HG02943 (cell line): Measurements from ENCODE around the gene MAPK8.
"Not testable (repeated sequence)": the region's sequence is repeated elsewhere in the genome, so short reads cannot be mapped to it uniquely, and the experiment has no call there.

Source experiments
- ATAC-seq: cut with Tn5 transposase; IDR thresholded peaks from one replicate; pipeline ENCODE4 v1.9.1; 2021; ENCODE audit warnings: mild to moderate bottlenecking, low read depth, moderate library complexity; ENCODE audit not compliant: unreplicated experiment

The MAPK8 gene

DNA sequence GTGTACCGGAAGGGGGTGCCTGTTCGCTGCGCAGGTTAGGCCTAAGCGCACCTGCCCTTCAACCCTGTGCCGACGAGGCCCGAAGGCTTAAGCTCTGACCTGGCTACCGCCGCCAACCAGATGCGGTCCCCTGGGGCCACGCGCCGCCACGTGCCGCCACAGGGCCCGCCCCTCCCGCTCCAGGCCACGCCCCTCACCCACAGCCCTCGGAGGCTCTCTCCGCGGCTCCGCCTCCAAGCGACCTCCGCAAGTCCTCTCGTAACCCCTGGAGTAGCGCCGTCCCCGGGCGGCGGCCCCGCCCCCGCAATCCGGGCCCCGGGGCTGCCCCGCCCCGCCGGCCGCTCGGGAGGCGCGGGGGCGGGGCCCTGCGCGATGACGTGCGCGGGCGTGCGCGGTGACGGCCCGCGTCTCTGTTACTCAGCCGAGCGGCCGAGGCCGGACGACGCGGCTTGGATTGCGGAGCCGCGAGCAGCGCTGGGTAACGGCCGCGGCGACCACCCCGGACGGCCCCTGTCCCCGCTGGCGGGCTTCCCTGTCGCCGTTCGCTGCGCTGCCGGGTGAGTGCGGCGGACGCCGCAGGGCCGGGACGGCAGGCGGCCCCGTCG is at the start of gene MAPK8:
TSS of gene MAPK8 (plus strand) at position 413 of the 605 bp plus-strand sequence. CDS start 94,984 bp downstream, outside the sequence.
- ATAC-seq = peak; percentile 78

DNA sequence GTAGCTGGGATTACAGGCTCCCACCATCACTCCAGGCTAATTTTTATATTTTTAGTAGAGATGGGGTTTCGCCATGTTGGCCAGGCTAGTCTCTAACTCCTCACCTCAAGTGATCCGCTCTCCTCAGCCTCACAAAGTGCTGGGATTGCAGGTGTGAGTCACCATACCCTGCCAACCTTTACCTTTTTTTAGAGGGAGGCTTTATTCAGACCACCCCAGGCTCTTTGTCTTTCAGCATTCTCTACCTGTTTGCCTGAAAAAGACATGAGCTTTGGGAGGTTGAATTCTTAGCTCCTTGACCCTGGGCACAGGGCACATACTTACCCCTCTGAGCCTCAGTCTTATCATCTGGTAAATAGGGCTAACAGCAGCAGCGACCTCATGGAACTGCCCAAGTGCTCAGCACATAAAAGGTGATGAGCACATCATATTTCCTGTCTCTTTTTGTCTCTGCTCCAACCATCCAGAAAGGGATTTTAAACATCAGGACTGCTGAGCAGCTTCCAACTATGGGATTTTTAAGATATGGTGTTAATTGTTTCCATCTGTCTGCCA is 49.0 kb upstream of the MAPK8 start:
- ATAC-seq = no peak

DNA sequence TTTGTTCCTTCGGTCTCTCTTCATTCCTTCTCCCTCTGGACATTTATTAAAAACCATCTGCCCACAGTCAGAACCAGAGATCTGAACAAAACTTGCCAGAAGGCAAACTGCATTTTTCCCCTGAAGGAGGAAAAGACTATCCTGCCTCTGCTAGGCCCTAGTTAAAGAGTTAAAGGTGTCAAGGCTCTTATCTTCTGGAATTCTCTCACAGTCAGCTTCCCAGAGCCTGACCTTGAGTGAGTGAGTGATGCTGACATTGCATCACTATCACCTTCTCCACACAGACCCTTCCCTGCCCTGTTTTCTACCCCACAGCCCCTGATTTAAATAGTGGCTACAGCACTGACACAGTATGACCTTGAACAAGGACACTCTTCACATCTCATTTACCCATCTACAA is 48.4 kb upstream of the MAPK8 start:
- no peak for ATAC-seq

DNA sequence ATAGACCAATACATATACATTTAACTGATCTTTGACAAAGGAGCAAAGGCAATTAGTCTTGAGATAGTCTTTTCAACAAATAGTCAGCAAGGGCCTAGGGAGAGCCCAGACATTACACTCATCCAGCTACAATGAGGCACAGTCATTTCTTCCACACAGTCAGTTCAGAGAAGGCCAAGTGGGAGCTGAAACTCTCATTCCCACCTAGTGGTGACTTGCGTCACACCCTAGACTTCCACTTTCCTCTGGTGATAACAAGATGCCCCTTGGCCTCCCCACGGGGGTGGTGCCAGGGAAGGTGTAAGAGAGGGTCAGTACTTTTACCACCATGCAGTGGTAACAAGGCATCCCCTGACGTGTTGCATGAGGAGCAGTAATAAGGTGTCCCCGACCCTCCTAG is 39.9 kb upstream of the MAPK8 start:
- no peak for ATAC-seq

DNA sequence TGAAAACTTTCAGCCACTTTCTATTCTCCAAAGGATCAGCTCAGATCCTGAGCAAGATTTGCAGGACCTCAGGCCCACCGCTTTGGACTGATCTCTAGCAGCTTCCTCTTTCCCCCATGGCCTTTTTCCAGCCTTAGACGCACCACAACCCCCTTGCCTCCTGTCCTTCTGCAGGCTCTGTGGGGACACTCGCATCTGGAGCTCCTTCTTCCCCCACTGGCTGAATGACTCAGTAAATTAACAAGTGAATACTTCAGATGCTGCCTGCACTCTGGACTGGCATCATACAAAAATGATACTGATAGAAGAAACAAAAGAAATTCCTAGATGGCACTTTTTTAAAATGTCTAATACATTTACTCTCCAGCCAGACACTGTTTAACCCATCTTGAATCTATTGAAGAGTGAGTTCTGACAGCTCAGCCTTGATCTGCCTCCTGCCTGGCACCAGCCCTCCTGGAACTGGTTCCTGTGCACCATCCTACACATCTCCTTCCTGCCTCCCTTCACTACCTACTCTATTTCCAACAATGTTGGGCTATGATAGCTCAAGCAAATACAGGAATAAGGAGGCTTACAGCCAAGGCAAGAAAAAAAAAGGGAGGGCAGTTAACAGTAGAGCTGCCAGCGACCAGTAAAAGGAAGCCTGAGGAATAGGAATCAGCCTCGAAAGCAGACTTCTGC is 35.3 kb upstream of the MAPK8 start:
- no peak for ATAC-seq

DNA sequence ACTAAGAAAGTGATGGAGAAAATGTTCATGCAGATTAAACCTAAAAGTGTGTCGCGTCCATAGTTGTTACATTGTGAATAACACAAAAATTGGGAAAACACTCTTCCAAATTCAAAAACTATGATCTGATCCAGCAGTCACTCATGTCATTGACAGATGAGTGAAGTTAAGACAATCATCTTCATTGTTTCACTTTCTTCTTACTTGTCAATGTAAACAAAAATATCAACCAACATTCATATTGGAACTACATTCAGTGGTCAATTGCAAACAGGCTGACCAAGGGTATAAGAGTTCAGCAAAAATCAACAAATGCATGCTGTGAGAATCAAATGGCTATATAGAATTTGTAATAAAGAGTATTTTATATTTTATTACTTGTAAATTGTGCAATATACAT is 33.8 kb upstream of the MAPK8 start:
- ATAC-seq = no peak

DNA sequence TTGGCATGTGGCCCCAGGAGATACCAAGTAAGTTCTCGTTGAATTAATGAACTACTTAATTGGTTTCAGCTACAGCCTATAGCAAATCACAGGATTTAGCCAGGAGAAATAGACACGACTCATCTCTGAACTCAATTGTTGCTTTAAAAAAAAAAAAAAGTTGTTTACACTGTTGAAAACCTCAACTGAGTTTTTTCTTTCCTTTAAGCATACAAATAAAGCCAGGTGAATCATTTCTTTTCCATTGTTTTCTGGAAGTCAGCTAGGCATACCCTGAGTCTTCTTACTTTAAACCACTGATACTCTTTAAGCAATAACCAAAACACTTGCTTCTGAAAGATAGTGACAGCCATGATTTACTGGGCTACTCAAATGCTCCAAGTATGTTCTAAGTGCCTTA is 32.7 kb upstream of the MAPK8 start:
- ATAC-seq = no peak

DNA sequence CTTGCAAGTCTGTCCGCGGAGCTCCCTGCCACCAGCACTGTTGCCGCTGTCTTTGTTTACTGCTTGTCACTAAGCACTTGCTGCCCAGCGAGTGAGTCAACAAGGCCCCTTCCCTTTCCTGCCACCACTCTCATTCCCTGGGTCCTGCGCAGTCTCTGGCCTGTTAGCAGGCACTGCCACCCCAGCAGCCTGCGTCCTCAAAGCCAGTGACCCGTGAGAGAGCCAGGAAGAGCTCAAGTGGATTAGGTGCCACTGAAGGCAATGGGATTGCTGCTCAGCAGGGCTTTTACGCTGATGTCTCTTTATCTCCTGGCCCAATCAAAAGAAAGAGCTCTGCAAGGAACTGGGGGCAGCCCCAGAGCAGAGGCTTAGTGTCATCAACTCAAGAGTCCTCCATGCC is 31.8 kb upstream of the MAPK8 start, which contains the start of gene FRMPD2:
TSS of gene FRMPD2 (minus strand) at position 61 of the 400 bp plus-strand sequence. CDS start 129 bp downstream, outside the sequence.
- ATAC-seq = no peak

DNA sequence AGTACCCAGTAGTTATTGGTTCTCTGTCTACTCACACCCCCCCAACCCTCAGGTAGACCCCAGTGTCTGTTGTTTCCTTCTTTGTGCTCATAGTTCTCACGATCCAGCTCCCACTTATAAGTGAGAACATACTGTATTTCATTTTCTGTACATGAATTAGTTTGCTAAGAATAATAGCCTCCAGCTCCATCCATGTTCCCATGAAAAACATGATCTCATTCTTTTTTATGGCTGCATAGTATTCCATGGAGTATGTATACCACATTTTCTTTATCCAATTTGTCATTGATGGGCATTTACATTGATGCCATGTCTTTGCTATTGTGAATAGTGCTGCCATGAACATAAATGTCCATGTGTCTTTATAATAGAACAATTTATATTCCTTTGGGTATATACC is 29.4 kb upstream of the MAPK8 start:
- ATAC-seq = no peak

DNA sequence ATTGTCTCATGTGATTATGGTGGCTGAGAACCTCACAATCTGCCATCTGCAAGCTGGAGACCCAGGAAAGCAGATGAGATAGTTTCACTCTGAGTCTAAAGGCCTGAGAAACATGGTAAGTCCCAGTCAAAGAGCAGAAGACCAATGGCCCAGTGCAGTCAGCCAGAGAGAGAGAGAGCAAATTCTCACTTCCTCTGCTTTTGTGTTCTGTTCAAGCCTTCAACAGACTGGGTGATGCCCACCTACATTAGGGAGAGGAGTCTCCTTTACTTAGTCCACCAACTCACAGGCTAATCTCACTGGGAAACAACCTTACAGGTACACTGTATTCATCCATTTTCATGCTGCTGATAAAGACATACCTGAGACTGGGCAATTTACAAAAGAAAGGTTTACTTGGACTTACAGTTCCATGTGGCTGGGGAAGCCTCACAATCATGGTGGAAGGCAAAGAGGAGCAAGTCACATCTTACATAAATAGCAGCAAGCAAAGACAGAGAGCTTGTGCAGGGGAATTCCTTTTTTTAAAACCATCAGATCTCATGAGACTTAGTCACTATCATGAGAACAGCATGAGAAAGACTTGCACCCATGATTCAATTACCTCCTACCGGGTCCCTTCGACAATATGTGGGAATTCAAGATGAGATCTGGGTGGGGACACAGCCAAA is 27.3 kb upstream of the MAPK8 start:
- ATAC-seq = peak; percentile 77

DNA sequence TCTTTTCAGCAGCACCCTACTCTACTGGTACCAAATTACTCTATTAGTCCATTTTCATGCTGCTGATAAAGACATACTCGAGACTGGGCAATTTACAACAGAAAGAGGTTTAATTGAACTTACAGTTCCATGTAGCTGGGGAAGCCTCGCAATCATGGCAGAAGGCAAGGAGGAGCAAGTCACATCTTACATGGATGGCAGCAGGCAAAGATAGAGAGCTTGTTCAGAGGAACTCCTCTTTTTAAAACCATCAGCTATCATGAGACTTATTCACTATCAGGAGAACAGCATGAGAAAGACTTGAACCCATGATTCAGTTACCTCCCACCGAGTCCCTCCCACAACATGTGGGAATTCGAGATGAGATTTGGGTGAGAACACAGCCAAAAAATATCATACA is 24.8 kb upstream of the MAPK8 start:
- not testable (repeated sequence) for ATAC-seq

DNA sequence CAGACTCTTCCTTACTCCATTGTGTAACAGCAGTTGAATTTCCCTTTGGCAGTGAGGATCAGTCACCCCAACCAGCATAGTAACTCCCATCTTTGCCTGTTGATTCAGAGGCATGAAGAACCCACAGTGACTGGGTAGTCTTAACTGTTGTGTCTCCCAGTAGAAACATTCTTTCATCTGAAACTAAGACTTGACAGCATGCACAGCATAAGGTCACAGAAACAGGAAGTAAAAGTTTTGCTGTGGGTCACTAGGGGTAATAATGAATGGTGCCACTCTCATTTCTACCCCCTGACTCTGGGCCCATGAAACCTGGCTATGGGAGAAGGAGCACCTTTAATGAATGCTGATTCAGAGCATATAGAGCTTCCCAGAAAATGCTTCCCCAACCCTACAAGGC is 23.6 kb upstream of the MAPK8 start:
- peak; percentile 73 for ATAC-seq

DNA sequence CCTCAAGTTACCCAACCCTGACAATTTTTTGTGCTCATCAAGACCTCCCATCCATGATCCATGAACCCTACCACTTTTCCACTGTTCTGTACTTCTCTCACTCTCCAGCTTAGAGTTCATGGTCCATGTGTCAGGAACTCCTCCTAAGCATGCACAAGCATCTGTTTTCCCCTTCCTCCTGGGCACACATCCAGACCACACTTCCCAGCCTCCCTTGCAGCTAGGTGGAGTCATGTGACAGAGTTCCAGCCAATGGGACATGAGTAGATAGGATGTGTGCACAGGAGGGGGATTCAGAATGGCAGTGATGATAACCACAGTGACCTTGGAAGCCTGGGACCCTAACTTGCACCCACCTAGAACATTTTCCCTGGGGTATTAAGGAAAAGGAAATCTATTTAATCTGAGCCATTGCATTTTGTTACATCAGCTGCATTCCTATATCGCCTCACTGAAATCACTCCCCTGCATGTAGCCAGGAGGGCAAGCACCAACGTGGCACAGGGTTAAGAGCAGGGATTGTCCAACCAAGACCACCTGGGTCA is 22.4 kb upstream of the MAPK8 start:
- no peak for ATAC-seq

DNA sequence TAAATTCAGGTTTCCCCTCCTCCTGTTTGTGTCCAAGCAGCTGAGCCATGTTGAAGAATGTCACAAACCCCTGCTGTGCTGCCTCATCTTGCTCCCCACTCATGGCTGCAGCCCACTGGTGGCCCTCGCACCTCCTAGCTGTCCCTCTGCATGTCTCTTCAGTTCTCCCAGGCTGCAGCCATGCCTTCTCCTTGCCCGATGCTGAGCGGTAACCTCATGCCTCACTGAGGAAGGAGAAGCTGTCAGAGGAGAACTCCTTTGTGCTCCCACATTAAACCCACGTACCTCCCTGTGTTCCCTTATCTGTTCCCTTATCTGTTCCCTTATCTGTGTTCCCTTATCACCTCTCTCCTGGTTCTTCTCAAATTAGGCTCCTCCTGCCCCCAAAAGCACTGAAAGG is 21.7 kb upstream of the MAPK8 start:
- ATAC-seq = no peak

DNA sequence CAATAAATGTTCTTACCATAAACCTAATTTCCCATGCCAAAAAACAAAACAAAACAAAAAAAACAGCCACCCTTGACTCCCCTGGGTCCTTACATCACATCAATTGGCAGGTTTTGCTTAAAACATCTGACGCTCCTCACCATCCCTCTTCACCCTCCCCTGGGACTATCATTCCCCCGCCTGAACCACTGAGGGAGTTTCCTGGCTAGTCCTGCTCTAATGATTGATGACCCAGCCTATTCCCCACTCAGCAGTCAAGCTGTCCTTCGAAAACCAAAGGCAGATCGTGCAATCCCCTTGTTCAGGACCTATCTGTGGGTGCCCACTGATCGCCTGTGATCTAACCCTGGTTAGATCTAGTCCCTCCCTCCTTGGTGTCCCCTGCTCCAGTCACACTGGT is 20.8 kb upstream of the MAPK8 start:
- no peak for ATAC-seq

DNA sequence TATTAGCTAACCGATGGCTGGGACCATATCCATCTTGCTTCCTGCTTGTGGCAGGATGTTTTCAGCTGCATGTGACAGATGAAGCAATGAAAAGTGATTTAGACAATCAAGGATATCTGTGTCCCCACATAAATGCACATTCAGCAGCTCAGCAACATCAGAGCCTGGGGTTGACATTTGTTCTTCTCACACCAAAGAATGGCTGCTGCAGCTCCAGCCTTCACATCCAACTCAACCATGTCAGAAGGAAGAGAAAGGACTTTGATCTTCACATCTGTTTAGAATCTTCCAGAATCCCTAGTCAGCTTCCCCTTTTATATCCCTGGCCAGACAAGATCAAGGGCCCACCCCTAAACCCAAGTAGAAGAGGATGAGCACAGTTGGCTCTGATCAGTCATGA is 20.1 kb upstream of the MAPK8 start:
- no peak for ATAC-seq

DNA sequence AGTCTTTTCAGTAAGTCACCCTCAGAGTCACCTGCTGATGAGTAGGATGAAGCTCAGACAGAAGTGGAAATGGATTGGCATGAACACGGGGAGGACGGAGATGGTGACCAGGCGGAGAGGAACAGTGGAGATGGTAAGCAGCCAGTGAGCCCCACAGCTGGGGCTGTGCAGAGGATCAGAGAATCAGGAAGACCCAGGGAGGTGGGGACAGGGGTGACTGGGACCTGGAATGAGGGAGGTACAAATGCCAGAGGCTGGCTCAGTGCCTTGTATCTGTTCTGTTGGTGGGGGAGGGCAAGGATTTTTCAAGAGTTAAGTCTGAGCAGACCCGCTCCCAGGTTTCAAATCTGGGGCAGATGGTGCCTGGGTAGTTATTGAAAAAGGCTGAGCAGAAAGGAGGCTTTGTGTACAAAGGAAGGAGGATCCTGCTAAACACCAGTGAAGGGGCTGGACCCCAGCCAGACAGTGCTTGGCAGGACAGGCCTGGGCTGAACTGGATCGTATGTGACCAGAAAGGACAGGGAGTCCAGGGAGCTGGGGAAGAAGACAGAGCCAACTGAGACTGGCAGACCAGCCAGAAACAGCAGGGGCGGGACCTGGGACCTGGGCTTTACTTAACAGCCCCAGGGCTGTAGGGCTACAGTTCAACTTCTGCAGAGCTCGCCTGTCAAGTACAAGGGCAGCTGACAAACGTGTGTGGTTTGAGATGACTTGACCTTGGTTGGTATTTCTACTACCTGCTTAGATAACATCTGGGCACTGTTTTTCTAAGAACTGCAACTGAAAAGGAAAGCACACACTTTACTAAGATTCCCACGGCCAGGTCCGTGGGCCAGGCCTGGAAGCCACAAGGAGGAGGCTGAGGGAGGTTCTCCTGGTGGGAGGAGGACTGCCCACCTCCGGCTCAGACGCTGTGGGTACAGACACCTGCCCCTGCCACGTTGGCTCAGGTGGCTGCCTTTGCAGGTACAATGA is 18.8 kb upstream of the MAPK8 start:
- peak; percentile 48 for ATAC-seq

DNA sequence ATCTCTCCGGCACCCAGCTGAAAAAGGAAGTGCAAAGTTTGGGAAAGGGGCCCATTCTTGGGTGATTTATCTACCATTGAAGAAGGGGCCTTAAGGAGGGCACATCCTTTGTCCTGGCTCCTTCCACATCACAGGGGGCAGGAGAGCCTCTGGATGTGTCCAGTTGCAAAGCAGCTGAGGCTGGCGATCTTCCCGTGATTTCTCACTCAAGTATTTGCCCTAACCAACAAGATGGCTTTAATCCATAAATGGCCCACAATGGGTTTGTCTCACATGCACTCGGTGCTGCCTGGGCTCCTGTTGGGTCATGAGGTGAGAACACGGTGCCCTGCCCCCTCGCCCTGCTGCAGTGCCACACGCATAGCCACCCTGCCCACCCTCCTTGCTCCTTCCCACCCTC is 17.8 kb upstream of the MAPK8 start:
- ATAC-seq = no peak

DNA sequence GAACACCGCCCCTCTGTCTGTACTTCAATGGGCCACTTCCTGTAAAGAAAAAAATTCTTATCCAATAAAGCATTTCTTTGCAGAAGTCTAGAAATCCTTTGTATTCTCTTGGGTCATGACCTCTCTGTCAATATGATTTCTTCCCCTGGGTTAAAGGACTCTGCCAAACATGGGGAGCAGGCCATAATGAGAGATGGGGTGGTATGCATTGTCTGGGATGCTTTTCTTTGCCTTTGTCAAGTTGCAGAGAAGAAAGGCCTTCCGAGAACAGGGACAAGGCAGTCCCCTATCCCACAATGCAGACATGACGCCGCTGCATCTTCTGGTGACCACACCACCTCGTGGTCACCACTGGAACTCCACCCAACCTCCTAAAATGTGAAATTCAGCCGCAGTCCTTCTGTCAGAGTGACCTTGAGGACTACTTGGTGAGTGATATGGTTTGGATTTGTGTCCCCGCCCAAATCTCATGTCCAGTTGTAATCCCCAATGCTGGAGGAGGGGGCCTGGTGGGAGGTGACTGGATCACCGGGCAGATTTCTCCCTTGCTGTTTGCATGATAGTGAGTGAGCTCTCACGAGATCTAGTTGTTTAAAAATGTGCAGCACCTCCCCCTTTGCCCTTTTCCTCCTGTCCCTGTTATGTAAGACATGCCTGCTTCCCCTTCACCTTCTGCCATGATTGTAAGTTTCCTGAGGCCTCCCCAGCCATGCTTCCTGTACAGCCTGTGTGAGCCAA is 16.8 kb upstream of the MAPK8 start:
- no peak for ATAC-seq
